HepG2 (cell line): ENCODE results near the gene ARHGAP25. TPM values are rescaled to one million over a fixed set of nuclear protein-coding genes. Genes with fewer than 3 reads are reported as not detected.

Source experiments
- ATAC-seq: fragments of 200-7000 bp; cut with Tn5 transposase; 3 replicates; pipeline ENCODE4 v1.9.1; 2020; ENCODE audit warnings: mild to moderate bottlenecking, moderate library complexity
- BruUV-seq: library from RNA; stranded (reverse); fragments of 400-500 nt; replicated peaks from 2 replicates; lab custom pipeline; 2021; lab: Mats Ljungman, UMichigan
- CTCF ChIA-PET: fragments of 300-600 bp; formaldehyde crosslinking; extraction: SDS; loops from one replicate; lab custom pipeline; 2021; ENCODE audit warnings: low total read pairs, inconsistent platforms, low intra/inter-chr PET ratio; lab: Yijun Ruan, JAX
- POLR2A ChIA-PET: fragments of 350-600 bp; sonication (Branson Sonifier 250); formaldehyde crosslinking; loops from one replicate; lab custom pipeline; 2020; ENCODE audit warnings: antibody characterized with exemption, inconsistent platforms; lab: Yijun Ruan, JAX
- DNase-seq: peaks from one replicate; pipeline ENCODE4 v3.0.0-alpha.2; 2015; ENCODE audit warnings: low spot score
- FAIRE-seq: peaks from 3 replicates; lab custom pipeline; 2011; peaks lifted over from hg19 to GRCh38; lab: Jason Lieb, UNC
- H2AFZ ChIP-seq: one replicate; pipeline ENCODE4 v1.6.1; 2011; ENCODE audit warnings: low read length, inconsistent platforms
- H3K27ac ChIP-seq: fragments of 300-600 bp; 3 replicates; pipeline ENCODE4 v1.8.0; 2011; ENCODE audit warnings: mixed run types, mild to moderate bottlenecking, mixed read lengths, low read length, inconsistent platforms; ENCODE audit not compliant: insufficient read depth; ENCODE audit errors: extremely low read length
- H3K27me3 ChIP-seq, 2 experiments: fragments of 200-600 bp in 1 of 2; 2 replicates in 1 of 2; 3 replicates in 1 of 2; pipeline versions ENCODE4 v1.6.0 to v1.8.0; 2011; ENCODE audit warnings: low read length in 2 of 2, mild to moderate bottlenecking in 2 of 2, moderate library complexity in 2 of 2, inconsistent platforms in 1 of 2; ENCODE audit not compliant: insufficient read depth in 2 of 2, control insufficient read depth in 1 of 2
- H3K36me3 ChIP-seq, 2 experiments: fragments of 200-600 bp in 1 of 2; replicated peaks in 1 of 2; 2 replicates in 1 of 2; 3 replicates in 1 of 2; pipeline versions ENCODE4 v1.5.1 to v1.8.0; 2011; ENCODE audit warnings: low read length in 2 of 2, inconsistent platforms in 1 of 2; ENCODE audit not compliant: insufficient read depth in 2 of 2, control insufficient read depth in 1 of 2
- H3K4me1 ChIP-seq: 2 replicates; pipeline ENCODE4 v1.5.1; 2012; ENCODE audit warnings: low read length, inconsistent platforms; ENCODE audit not compliant: insufficient read depth
- H3K4me2 ChIP-seq: 2 replicates; pipeline ENCODE4 v1.6.0; 2011; ENCODE audit warnings: low read depth, low read length, inconsistent platforms
- H3K4me3 ChIP-seq, 3 experiments: fragments of 200-600 bp in 1 of 3; sonication (generic), shearing (Covaris generic) in 1 of 3; replicated peaks in 1 of 3; 2 replicates each; pipeline ENCODE4 v1.5.1; 2011 to 2016; ENCODE audit warnings: low read length in 3 of 3, inconsistent platforms in 2 of 3, low read depth in 2 of 3, mild to moderate bottlenecking in 2 of 3, control low read depth in 1 of 3, mixed read lengths in 1 of 3; ENCODE audit not compliant: insufficient read depth in 1 of 3
- H3K79me2 ChIP-seq: one replicate; pipeline ENCODE4 v1.6.1; 2011; ENCODE audit warnings: low read length, inconsistent platforms; ENCODE audit not compliant: insufficient read depth
- H3K9ac ChIP-seq: 2 replicates; pipeline ENCODE4 v1.6.0; 2011; ENCODE audit warnings: mild to moderate bottlenecking, low read depth, low read length, inconsistent platforms; ENCODE audit not compliant: insufficient read depth
- H3K9me3 ChIP-seq: 2 replicates; pipeline ENCODE4 v1.5.1; 2012; ENCODE audit warnings: mild to moderate bottlenecking, low read length
- H4K20me1 ChIP-seq: 2 replicates; pipeline ENCODE4 v1.6.0; 2011; ENCODE audit warnings: inconsistent platforms, mild to moderate bottlenecking, low read length, moderate library complexity; ENCODE audit not compliant: insufficient read depth
- CREBL2 ChIP-seq: sonication (generic); formaldehyde crosslinking; IDR thresholded peaks from 2 replicates; pipeline ENCODE4 v1.8.1; 2023; ENCODE audit warnings: missing genetic modification reagents, mild to moderate bottlenecking, borderline replicate concordance
- ETV5 ChIP-seq: IDR thresholded peaks from 2 replicates; pipeline ENCODE4 v1.6.1; 2018; ENCODE audit warnings: missing biosample characterization, missing genetic modification reagents, inconsistent platforms, borderline replicate concordance
- FOXK1 ChIP-seq: sonication (generic); formaldehyde crosslinking; IDR thresholded peaks from 2 replicates; pipeline ENCODE4 v1.4.0; 2020; ENCODE audit warnings: low read depth, missing genetic modification reagents, borderline replicate concordance
- FOXK2 ChIP-seq: fragments of 450-650 bp; IDR thresholded peaks from 2 replicates; pipeline ENCODE4 v1.6.1; 2016
- GABPA ChIP-seq, 2 experiments: IDR thresholded peaks; 2 replicates each; pipeline ENCODE4 v1.6.1; 2011 to 2016; ENCODE audit warnings: low read depth in 2 of 2, low read length in 1 of 2, missing biosample characterization in 1 of 2, missing genetic modification characterization in 1 of 2
- HOXD1 ChIP-seq: sonication (generic); formaldehyde crosslinking; IDR thresholded peaks from 2 replicates; pipeline ENCODE4 v1.5.0; 2020; ENCODE audit warnings: missing genetic modification reagents
- MXD3 ChIP-seq: IDR thresholded peaks from 2 replicates; pipeline ENCODE4 v1.6.1; 2016; ENCODE audit warnings: mild to moderate bottlenecking, missing biosample characterization, missing genetic modification reagents
- MXI1 ChIP-seq: IDR thresholded peaks from 3 replicates; pipeline ENCODE4 v1.6.1; 2012; ENCODE audit warnings: low read depth, low read length, inconsistent platforms, borderline replicate concordance
- SRF ChIP-seq: IDR thresholded peaks from 2 replicates; pipeline ENCODE4 v1.6.1; 2011; ENCODE audit warnings: mild to moderate bottlenecking, low read depth, low read length, moderate library complexity
- SYNCRIP ChIP-seq: fragments of 200-400 bp; formaldehyde crosslinking; IDR thresholded peaks from 2 replicates; pipeline ENCODE4 v1.6.1; 2018; ENCODE audit warnings: mild to moderate bottlenecking, low read depth, low read length; ENCODE audit not compliant: insufficient read depth
- THAP8 ChIP-seq: sonication (generic); formaldehyde crosslinking; IDR thresholded peaks from 2 replicates; pipeline ENCODE4 v1.5.1; 2020; ENCODE audit warnings: missing genetic modification reagents, mild to moderate bottlenecking, borderline replicate concordance
- ZNF264 ChIP-seq: sonication (generic); formaldehyde crosslinking; IDR thresholded peaks from 2 replicates; pipeline ENCODE4 v1.4.0; 2020; ENCODE audit warnings: missing genetic modification reagents
- ZNF44 ChIP-seq: sonication (generic); formaldehyde crosslinking; IDR thresholded peaks from 2 replicates; pipeline ENCODE4 v1.5.1; 2020; ENCODE audit warnings: mild to moderate bottlenecking, missing genetic modification reagents
- ZNF652 ChIP-seq: IDR thresholded peaks from 2 replicates; pipeline ENCODE4 v1.6.1; 2016; ENCODE audit warnings: low read depth, borderline replicate concordance
- ZNF891 ChIP-seq: sonication (generic); formaldehyde crosslinking; IDR thresholded peaks from 2 replicates; pipeline ENCODE4 v1.5.0; 2020; ENCODE audit warnings: mild to moderate bottlenecking, missing genetic modification reagents
- ZSCAN25 ChIP-seq: sonication (generic); formaldehyde crosslinking; IDR thresholded peaks from 2 replicates; pipeline ENCODE4 v1.8.0; 2022; ENCODE audit warnings: mild to moderate bottlenecking, missing genetic modification reagents
- WGBS: methylation state at CpG from one replicate; pipeline ENCODE4 v1.1.6; 2017; ENCODE audit warnings: low lambda C conversion rate; 5-methylcytosine and 5-hydroxymethylcytosine counted together
- in situ Hi-C: cut with HindIII; loops from 2 replicates; pipeline ENCODE4 v1.10.0; 2017; ENCODE audit warnings: low pct_unique_long_range_greater_than_20kb; ENCODE audit not compliant: extremely low pct_ligation_motif_present
- intact Hi-C: fragments of 100-400 bp; cut with micrococcal nuclease; formaldehyde crosslinking; loops from one replicate; pipeline ENCODE4 v1.10.0; 2022; ENCODE audit not compliant: unreplicated experiment
- polyA plus RNA-seq, 8 experiments: library from polyadenylated mRNA; depleted of rRNA in 3 of 8; stranded (reverse) in 7 of 8; unstranded in 1 of 8; fragments of >200 nt; fragmentation: Illumina TruSeq in 4 of 8; extraction: Trizol in 4 of 8; gene quantifications; 2 replicates each; pipeline versions ENCODE4 v1.2.1 to v1.2.3, GENCODE V29; 2011 to 2016; ENCODE audit warnings: low read depth in 4 of 8, missing spikeins in 1 of 8, mixed read lengths in 1 of 8; ENCODE audit not compliant: insufficient read depth in 1 of 8
- total RNA-seq, 5 experiments: library from RNA; depleted of rRNA; stranded (reverse); fragments of >200 nt; fragmentation: Illumina TruSeq; extraction: Trizol; gene quantifications; 2 replicates each; pipeline ENCODE4 v1.2.3, GENCODE V29; 2016; ENCODE audit warnings: low read depth in 1 of 5
- TF ChIP-seq, protein P1 (sequence below): sonication (generic); formaldehyde crosslinking; IDR thresholded peaks from 2 replicates; pipeline ENCODE4 v1.4.0; 2020; ENCODE audit warnings: missing genetic modification reagents
- TF ChIP-seq, protein P2 (sequence below): sonication (generic); formaldehyde crosslinking; IDR thresholded peaks from 2 replicates; pipeline ENCODE4 v1.4.0; 2020; ENCODE audit warnings: mild to moderate bottlenecking, missing genetic modification reagents

The ARHGAP25 gene
- total and polyA plus RNA-seq, 2 of the 13 experiments (the other 11 are each of a cell fraction or from before 2014, with no cell fraction given) = not detected

- TF ChIP-seq, protein P1, sequence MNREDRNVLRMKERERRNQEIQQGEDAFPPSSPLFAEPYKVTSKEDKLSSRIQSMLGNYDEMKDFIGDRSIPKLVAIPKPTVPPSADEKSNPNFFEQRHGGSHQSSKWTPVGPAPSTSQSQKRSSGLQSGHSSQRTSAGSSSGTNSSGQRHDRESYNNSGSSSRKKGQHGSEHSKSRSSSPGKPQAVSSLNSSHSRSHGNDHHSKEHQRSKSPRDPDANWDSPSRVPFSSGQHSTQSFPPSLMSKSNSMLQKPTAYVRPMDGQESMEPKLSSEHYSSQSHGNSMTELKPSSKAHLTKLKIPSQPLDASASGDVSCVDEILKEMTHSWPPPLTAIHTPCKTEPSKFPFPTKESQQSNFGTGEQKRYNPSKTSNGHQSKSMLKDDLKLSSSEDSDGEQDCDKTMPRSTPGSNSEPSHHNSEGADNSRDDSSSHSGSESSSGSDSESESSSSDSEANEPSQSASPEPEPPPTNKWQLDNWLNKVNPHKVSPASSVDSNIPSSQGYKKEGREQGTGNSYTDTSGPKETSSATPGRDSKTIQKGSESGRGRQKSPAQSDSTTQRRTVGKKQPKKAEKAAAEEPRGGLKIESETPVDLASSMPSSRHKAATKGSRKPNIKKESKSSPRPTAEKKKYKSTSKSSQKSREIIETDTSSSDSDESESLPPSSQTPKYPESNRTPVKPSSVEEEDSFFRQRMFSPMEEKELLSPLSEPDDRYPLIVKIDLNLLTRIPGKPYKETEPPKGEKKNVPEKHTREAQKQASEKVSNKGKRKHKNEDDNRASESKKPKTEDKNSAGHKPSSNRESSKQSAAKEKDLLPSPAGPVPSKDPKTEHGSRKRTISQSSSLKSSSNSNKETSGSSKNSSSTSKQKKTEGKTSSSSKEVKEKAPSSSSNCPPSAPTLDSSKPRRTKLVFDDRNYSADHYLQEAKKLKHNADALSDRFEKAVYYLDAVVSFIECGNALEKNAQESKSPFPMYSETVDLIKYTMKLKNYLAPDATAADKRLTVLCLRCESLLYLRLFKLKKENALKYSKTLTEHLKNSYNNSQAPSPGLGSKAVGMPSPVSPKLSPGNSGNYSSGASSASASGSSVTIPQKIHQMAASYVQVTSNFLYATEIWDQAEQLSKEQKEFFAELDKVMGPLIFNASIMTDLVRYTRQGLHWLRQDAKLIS (CRISPR knock-in tag) = no peak
- TF ChIP-seq CREBL2 (CRISPR knock-in tag) = no peak
Observed at GRCh38 chr2:68762665-68763064, 28.1 kb downstream of the ARHGAP25 start (continued).

GRCh38 chr2:68764041-68764805 is 29.6 kb downstream of the ARHGAP25 start:
- no peak for FAIRE-seq
- Histone ChIP-seq H3K4me3 (no peak overlapping the region), H3K36me3 (no peaks in the 10 kb centered on the region), H2AFZ (no peak overlapping the region), H3K27ac (no peak overlapping the region), H3K9ac (no peak overlapping the region), H4K20me1 (no peaks in the 10 kb centered on the region), H3K4me1 (no peaks in the 10 kb centered on the region), H3K9me3 (no peaks in the 10 kb centered on the region), H3K27me3 (peaks cover 0 to 34% of the 10 kb centered on the region in 2 experiments; a peak in 3 of 5 replicates), H3K79me2 (no peaks in the 10 kb centered on the region), H3K4me2 (no peak overlapping the region)
- 42% methylated on average over 6 of the region's 6 CpGs for WGBS
- BruUV-seq = no TSS peak
- CTCF ChIA-PET = no interaction called here
- DNase-seq = no peak
- ATAC-seq = no peak
- intact Hi-C loops = no loop called here
- in situ Hi-C loops = no loop called here
- POLR2A ChIA-PET = no interaction called here
- no peak for TF ChIP-seq THAP8 (CRISPR knock-in tag)
- TF ChIP-seq HOXD1 (CRISPR knock-in tag) = no peak
- TF ChIP-seq ZNF891 (CRISPR knock-in tag) = no peak
- TF ChIP-seq SYNCRIP = no peak
- no peak for TF ChIP-seq ZNF44 (CRISPR knock-in tag)
- no peak for TF ChIP-seq MXI1
- no peak for TF ChIP-seq ZNF264 (CRISPR knock-in tag)
- TF ChIP-seq FOXK1 (CRISPR knock-in tag) = no peak
- no peak for TF ChIP-seq ETV5 (CRISPR knock-in tag)
- no peak for TF ChIP-seq MXD3
- no peak for TF ChIP-seq SRF
- no peak for TF ChIP-seq ZSCAN25 (CRISPR knock-in tag)
- no peak for TF ChIP-seq GABPA (IDR thresholded peaks at IDR 0.05; ENCODE audit: low read depth, low read length)
- no peak for TF ChIP-seq GABPA (CRISPR knock-in tag; IDR thresholded peaks at IDR 0.05; ENCODE audit: low read depth)
- TF ChIP-seq, protein P2, sequence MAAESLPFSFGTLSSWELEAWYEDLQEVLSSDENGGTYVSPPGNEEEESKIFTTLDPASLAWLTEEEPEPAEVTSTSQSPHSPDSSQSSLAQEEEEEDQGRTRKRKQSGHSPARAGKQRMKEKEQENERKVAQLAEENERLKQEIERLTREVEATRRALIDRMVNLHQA (CRISPR knock-in tag) = no peak
- no peak for TF ChIP-seq FOXK2
- no peak for TF ChIP-seq ZNF652 (CRISPR knock-in tag)
